Kidney (tissue), 14 donors: ENCODE measurements around the gene LRP5. TPM values are rescaled to one million over a fixed set of nuclear protein-coding genes. Genes with fewer than 3 reads are reported as not detected.

ENCODE experiments used
- DNase-seq, 5 donors: peaks; one replicate each; pipeline ENCODE4 v3.0.0-alpha.2; 2013 to 2020
- FAIRE-seq: peaks from 2 replicates; lab custom pipeline; 2012; peaks lifted over from hg19 to GRCh38; lab: Jason Lieb, UNC
- H3K27ac ChIP-seq, 2 donors: one replicate each; pipeline ENCODE4 v1.7.0; 2013; ENCODE audit warnings: low read depth in 2 of 2, low read length in 2 of 2, inconsistent platforms in 1 of 2
- H3K27me3 ChIP-seq: one replicate; pipeline ENCODE4 v1.7.1; 2013; ENCODE audit warnings: low read length, inconsistent platforms; ENCODE audit not compliant: control insufficient read depth, insufficient read depth
- H3K36me3 ChIP-seq, 3 donors: one replicate each; pipeline versions ENCODE4 v1.7.0 to v1.7.1; 2013; ENCODE audit warnings: low read length in 3 of 3, control low read depth in 1 of 3, inconsistent platforms in 1 of 3; ENCODE audit not compliant: insufficient read depth in 3 of 3, control insufficient read depth in 2 of 3
- H3K4me1 ChIP-seq, 3 donors: one replicate each; pipeline versions ENCODE4 v1.7.0 to v1.7.1; 2013; ENCODE audit warnings: low read length in 3 of 3, inconsistent platforms in 1 of 3, low read depth in 1 of 3; ENCODE audit not compliant: control insufficient read depth in 2 of 3, insufficient read depth in 2 of 3
- H3K4me3 ChIP-seq, 3 donors: one replicate each; pipeline versions ENCODE4 v1.7.0 to v1.8.1; 2013; ENCODE audit warnings: low read length in 3 of 3, control low read depth in 1 of 3, inconsistent platforms in 1 of 3
- H3K9ac ChIP-seq, 3 donors: one replicate each; pipeline versions ENCODE4 v1.7.0 to v1.7.1; 2013; ENCODE audit warnings: low read length in 3 of 3, control low read depth in 1 of 3, inconsistent platforms in 1 of 3
- H3K9me3 ChIP-seq, 3 donors: one replicate each; pipeline versions ENCODE4 v1.7.0 to v1.7.1; 2013; ENCODE audit warnings: low read length in 3 of 3, control low read depth in 1 of 3, inconsistent platforms in 1 of 3; ENCODE audit not compliant: control insufficient read depth in 2 of 3, insufficient read depth in 1 of 3
- CTCF ChIP-seq: IDR thresholded peaks from 3 replicates; pipeline ENCODE4 v1.5.1; 2012; ENCODE audit warnings: mild to moderate bottlenecking, moderate library complexity, borderline replicate concordance; ENCODE audit not compliant: insufficient read depth; ENCODE audit errors: extremely low read depth
- intact Hi-C: fragments of 100-400 bp; cut with DNase I; formaldehyde crosslinking; loops from one replicate; pipeline ENCODE4 v1.11.1; 2022
- polyA plus RNA-seq: library from polyadenylated mRNA; stranded (reverse); fragments of 350-450 nt; fragmentation: Illumina TruSeq; extraction: RNeasy Lipid Tissue Mini Kit (QIAGEN cat#74804); gene quantifications from one replicate; pipeline ENCODE4 v1.2.3, GENCODE V29; 2014; ENCODE audit warnings: low read depth, low replicate concordance; ENCODE audit not compliant: insufficient read depth
- total RNA-seq: library from RNA; stranded (reverse); fragmentation: NEBNext Ultra II Directional; extraction: Animal tissue kit (Norgen Biotek cat#: 25700); gene quantifications from one replicate; pipeline ENCODE4 v1.2.1, GENCODE V29; 2021
- donor health status: control.
- donor health status: control.
- donor health status: control.
- donor health status: control.
- donor health status: control.
- donor health status: DM: yes; HTN: yes; CAD: no.
- donor health status: Normal renal cell carcinoma (clear cell type).

LRP5 gene
- total and polyA plus RNA-seq, 2 donors from 2014 or later: 55.4 to 71.3 TPM

- Histone ChIP-seq H3K27ac (no peak overlapping the region), H3K27me3 (no peaks in the 10 kb centered on the region), H3K4me1 (peaks cover 0 to 6% (median 0%) of the 10 kb centered on the region in 3 donors), H3K36me3 (peaks cover 0 to 38% (median 9%) of the 10 kb centered on the region in 3 donors), H3K9me3 (no peaks in the 10 kb centered on the region), H3K9ac (no peak overlapping the region), H3K4me3 (no peak overlapping the region)
- FAIRE-seq (no peak), DNase-seq (no peak)
- intact Hi-C loops: loop anchor here (10.0 kb wide), 1 partner anchor 178 kb away; no protein-coding TSS in a partner anchor
- TF ChIP-seq CTCF: no peak
These were observed 130.0 kb downstream of the LRP5 start for GRCh38 chr11:68442433-68442832.

GRCh38 chr11:68444566-68444965 lies 132.2 kb downstream of the LRP5 start:
- peak in 1 of 5 donors; percentile 22 for DNase-seq
- Histone ChIP-seq H3K27ac (no peak overlapping the region), H3K9me3 (no peaks in the 10 kb centered on the region), H3K36me3 (peaks cover 0 to 37% (median 6%) of the 10 kb centered on the region in 3 donors), H3K9ac (no peak overlapping the region), H3K4me1 (peaks cover 0 to 3% (median 0%) of the 10 kb centered on the region in 3 donors), H3K27me3 (no peaks in the 10 kb centered on the region), H3K4me3 (no peak overlapping the region)
- FAIRE-seq: no peak
- intact Hi-C loops: loop anchor here (10.0 kb wide), 1 partner anchor 180 kb away; no protein-coding TSS in a partner anchor
- TF ChIP-seq CTCF: no peak

GRCh38 chr11:68445531-68446035 lies 133.2 kb downstream of the LRP5 start:
- no peaks in the 10 kb centered on the region for H3K27me3 ChIP-seq
- H3K9me3 ChIP-seq: no peaks in the 10 kb centered on the region
- intact Hi-C loops: loop anchor here (10.0 kb wide), 1 partner anchor 181 kb away; no protein-coding TSS in a partner anchor
- FAIRE-seq (no peak), DNase-seq (peak in 1 of 5 donors; percentile 61)
- no peak overlapping the region for H3K4me3 ChIP-seq
- H3K27ac ChIP-seq: no peak overlapping the region
- TF ChIP-seq CTCF: no peak
- no peaks in the 10 kb centered on the region for H3K4me1 ChIP-seq
- H3K36me3 ChIP-seq: peaks cover 0 to 29% (median 6%) of the 10 kb centered on the region in 3 donors
- H3K9ac ChIP-seq: no peak overlapping the region
